RKO (cell line): ENCODE measurements around the gene LYG2.
"Not testable (repeated sequence)": the region's sequence is repeated elsewhere in the genome, so short reads cannot be mapped to it uniquely, and the experiment has no call there.

ENCODE experiments used
- DNase-seq: peaks from one replicate; pipeline ENCODE4 v3.0.0-alpha.2; 2016; ENCODE audit warnings: low spot score

Gene LYG2

GRCh38 chr2:99255491-99256318, at the start of gene LYG2:
Gene LYG2, minus strand, starts transcription at chr2:99255666. Its CDS starts 1,406 bp downstream, at chr2:99254260.
- no peak for DNase-seq

GRCh38 chr2:99301097-99301496, 45.6 kb upstream of the LYG2 start, which contains the start of gene LYG1:
Gene LYG1, minus strand, starts transcription at chr2:99301197. Its CDS starts 5,527 bp downstream, at chr2:99295670.
- not testable (repeated sequence) for DNase-seq

DNA sequence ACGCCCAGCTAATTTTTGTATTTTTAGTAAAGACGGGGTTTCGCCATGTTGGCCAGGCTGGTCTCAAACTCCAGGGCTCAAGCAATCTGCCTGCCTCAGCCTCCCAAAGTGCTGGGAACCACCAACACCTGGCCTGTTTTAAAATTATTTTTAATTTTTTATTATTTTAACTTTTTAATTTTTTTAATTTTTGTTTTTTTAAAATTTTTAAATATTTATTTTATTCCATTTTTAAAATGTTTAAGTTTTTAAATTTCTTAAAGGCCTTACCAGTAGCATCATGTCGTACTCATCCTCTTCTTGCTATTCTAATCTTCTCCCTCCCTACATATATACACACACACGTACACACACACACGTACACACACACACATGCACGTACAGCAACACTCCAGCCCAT, 44.1 kb upstream of the LYG2 start:
- DNase-seq: no peak

DNA sequence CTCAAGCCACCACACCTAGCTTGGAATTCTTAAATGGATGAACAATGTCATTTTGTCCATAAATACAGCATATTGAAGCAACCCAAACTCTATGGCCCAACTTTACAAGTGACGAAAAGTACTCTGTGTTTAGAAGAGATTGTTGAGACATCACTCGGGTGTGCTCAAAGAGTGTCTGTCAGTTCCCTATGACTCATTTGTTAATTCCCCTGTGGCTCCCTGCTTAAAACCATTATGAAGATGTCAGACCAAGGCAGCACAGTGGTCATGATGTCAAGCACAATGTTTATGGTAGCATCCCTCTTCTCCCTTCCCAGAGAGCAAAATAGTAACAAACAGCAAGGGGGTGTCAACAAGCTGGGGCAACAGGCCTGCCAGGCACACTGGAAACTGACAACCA, 42.5 kb upstream of the LYG2 start:
- DNase-seq: no peak

- no peak for DNase-seq
These were observed 30.1 kb upstream of the LYG2 start for GRCh38 chr2:99285526-99285925.

DNA sequence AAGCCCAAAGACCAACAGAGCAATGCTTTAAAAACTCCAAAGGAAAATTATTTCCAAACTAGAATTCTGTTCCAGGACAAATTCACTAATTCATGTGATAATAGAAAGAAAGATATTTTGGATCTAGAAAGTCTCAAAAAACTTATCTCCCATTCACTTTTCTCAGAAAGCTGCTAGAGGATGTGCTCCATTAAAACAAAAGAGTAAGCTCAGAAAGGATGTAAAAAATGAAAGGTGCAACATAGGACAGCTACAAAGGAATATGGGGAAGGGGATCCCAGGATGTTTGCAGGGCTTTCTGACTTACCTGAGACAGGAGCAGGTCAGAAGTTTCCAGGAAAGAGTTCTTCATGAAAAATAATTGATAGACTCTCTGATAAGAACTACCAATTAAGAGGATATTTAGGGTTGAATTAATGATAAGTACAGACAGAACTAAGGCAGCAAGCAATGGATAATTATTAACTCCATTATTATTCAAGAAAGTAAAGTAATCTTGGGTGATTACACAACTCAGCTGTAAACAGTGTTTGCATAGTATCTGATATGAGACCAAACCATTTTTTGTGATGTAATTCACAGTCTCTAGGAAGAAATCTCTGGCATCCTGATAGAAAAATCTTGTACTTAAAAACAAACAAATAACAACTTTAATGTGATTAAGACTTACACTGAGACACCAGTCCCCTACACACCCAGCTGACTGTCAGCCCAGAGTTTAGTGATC, 24.7 kb upstream of the LYG2 start:
- DNase-seq: no peak

DNA sequence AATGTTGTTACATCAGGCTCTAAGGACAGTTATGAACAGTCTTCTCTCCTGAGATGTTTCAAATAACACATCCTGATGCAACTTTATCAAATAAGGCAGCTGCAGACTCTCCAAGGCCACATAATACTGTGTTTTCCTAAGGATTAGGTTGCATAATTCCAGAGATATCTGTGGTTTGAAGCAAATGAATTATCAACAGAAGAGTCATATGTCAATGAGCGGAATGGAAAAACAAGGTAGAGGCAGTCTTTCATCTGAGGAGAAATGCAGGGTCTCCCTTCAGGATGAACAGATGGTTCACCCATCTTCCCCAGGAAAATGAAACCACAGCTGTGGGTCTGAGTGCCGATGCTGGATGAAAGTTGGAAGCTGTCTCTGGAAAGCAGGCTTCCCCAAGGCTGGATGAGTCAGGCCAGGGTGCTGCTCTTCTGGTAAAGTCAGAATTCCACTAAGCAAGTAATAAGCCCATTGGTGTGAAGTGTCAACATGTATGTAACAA, 23.4 kb upstream of the LYG2 start:
- no peak for DNase-seq

DNA sequence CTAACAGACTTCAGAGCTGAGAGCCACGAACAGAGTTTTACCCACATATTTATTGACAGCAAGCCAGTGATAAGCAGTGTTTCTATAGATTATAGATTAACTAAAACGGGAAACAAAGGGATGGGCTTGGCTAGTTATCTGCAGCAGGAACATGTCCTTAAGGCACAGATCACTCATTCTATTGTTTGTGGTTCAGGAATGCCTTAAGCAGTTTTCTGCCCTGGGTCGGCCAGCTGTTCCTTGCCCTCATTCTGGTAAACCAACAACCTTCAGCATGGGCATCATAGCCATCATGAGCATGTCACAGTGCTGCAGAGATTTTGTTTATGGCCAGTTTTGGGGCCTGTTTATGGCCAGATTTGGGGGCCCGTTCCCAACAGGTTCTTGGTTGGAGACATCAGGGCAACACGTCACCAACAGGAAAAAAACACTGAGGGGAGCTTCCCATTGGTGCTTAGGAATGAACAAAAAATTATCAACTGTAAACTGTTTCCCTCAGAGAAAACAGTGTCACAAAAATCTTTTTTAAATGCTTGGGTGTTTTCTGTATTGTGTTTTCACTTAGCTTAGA, 22.8 kb upstream of the LYG2 start:
- not testable (repeated sequence) for DNase-seq

GRCh38 chr2:99275882-99276281, 20.4 kb upstream of the LYG2 start:
- no peak for DNase-seq

GRCh38 chr2:99261242-99261641, 5.8 kb upstream of the LYG2 start:
- no peak for DNase-seq

- no peak for DNase-seq
These were observed 4.7 kb upstream of the LYG2 start for GRCh38 chr2:99260184-99260583.

GRCh38 chr2:99259465-99259864, 4.0 kb upstream of the LYG2 start:
- DNase-seq: no peak

GRCh38 chr2:99256677-99257076, 1.2 kb upstream of the LYG2 start:
- peak; percentile 43 for DNase-seq

GRCh38 chr2:99249951-99250350, 5.5 kb downstream of the LYG2 start:
- DNase-seq: no peak

GRCh38 chr2:99242151-99242550, 13.3 kb downstream of the LYG2 start:
- DNase-seq: no peak

GRCh38 chr2:99240431-99240830, 15.0 kb downstream of the LYG2 start:
- DNase-seq: no peak

DNA sequence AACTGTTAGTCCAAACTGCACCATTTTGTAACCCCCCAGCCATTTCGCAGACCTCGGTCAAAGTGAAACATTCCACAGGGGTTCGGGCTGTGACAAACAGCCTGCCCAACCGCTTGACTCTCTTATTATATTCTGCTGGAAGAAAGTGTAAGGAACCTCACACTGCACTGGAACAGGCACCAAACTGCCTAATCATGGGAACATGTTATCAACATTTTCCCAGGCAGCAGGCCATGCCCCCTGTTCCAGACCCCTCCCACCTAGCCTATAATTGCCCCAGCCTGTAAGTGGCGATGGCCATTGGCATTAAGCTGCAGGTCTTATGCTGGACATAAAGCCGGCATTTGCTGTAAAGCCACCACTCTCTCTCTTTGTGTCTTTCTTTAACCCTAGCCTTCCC, 16.9 kb downstream of the LYG2 start:
- DNase-seq: no peak

DNA sequence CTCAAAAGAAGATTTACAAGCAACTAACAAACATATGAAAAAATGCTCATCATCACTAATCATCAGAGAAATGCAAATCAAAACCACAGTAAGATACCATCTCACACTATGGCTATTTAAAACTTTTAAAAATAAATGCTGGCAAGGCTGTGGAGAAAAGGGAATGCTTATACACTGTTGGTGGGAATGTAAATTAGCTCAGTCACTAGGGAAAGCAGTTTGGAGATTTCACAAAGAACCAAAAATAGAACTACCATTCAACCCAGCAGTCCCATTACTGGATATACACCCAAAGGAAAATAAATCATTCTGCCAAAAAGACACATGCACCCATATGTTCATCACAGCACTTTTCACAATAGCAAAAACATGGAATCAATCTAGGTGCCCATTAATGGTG, 22.3 kb downstream of the LYG2 start:
- not testable (repeated sequence) for DNase-seq

- no peak for DNase-seq
These were observed 37.5 kb downstream of the LYG2 start for GRCh38 chr2:99217929-99218501.

DNA sequence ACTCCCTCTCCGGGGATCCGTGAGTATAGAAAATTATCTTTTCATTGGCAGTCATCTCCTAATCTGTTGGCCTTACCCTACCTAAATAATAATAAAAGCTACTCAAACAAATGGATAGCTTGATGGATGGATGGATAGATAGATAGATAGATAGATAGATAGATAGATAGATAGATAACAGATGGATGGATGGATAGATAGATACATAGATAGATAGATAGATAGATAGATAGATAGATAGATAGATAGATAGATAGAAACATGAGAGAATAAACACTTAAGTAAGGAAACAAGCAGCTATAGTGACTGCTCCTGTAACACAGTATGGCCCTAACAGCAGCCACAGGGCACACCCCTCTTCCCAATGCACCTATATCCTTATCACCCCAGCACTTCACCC, 39.4 kb downstream of the LYG2 start:
- DNase-seq: no peak

DNA sequence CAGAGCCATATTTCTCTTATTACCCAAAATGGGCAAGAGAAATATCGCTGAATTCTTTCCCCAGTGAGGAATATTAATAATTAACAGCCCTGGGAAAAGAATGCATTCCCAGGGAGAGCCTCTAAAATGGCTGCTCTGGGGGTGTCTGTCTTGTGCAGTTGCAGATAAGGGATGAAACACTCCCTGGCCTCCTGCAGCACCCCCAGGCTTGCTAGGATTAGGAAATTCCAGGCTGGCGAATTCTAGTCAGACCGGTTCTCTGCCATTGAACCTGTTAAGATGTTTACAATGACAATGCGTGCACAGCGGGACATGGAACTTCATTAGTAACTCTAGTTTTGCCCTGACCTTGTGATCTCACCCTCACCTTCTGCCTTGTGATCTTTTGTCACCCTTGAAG, 50.0 kb downstream of the LYG2 start:
- no peak for DNase-seq

DNA sequence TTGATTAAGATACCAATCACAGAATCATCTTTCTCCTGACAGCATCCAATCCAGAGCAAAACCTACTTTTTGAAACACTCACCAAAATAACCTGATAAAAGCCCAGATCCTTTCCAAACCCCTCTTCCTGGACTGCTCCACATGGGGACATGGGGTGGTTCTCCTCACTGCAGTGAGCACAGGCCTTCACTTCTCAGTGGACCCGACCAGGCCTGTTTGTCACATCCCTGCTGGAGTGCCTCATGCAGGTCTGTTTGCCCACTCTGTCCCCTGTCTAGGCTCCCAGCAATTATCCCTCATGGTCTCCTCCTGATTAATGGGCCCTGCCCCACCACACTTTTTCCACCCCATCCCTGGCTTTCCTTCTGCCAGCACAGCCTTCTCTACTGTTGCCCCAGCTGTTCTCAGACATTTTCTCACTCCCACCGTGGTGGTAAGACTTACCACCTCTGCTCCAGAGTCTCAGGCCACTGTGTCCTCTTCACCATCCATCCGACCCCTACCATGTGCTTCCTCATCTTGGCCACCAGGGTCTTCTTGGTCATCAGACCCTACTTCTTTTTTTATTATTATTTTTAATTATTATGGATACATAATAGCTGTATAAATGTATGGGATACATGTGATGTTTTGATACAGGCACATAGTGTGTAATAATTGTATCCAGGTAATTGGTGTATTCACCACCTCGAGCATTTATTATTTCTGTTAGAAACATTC, 53.3 kb downstream of the LYG2 start:
- DNase-seq: no peak
